Suppressor macrophage treated with lipopolysaccharide for 1 hour (primary cell): ENCODE measurements around the gene ZC3H12A.

Experiments used
- DNase-seq, 3 donors: peaks; one replicate each; pipeline ENCODE4 v3.0.0-alpha.2; 2020 to 2022

The ZC3H12A gene

DNA sequence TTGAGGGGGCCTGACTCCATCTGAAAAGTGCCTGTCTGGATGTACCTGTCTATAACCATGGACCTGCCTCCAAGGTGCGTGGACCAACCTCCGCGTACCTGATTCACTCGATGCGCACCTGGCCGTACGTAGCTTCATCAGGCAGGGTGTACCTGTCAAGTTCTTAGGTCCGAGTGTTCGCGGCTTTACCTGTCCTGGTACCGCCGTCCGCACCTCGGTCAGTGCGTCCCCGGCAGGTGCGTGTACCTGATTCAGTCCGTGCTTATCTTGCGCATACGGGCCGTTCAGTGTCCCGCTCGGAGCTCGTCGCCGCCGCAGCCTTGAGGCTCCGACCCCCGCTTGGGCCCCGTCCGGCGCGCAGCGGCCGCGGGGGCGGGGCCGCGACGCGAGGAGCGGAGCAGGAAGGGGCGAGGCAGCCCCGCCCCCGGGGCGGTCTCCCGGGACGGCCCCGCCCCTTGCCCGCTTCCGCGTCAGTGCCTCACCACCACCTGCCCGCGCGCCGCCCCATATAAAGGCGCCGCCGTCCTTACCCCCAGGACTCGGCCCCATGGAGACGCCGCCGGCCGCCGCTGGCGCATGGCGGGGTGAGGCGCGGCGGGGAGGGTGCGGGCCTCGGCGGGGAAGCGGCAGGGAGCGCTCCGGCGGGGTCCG, at the start of gene ZC3H12A:
Gene ZC3H12A, plus strand, starts transcription at position 535 of the 651 bp plus-strand sequence. CDS start 917 bp downstream, outside the sequence.
- peak; percentile 97 to 100 (median 99) for DNase-seq

DNA sequence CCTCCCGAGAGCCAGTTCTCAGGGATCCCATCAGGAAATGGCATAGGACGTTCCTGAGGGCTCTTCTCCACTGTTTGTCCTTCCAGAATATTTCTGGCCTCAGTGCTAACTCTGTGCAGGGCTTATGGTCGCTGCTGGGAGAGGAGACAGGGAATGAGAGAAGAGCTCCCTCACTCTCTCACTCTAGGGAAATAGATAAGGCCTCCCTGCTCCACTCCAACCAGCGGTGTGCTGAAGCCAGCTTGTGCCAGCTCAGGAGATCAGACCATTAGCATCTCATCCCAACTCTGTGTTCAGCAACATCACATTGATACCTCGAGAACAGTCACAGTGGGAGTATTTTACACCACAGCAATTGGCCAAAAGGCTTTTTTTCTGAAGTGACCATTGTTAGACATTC, 49.2 kb upstream of the ZC3H12A start:
- DNase-seq, result no peak

DNA sequence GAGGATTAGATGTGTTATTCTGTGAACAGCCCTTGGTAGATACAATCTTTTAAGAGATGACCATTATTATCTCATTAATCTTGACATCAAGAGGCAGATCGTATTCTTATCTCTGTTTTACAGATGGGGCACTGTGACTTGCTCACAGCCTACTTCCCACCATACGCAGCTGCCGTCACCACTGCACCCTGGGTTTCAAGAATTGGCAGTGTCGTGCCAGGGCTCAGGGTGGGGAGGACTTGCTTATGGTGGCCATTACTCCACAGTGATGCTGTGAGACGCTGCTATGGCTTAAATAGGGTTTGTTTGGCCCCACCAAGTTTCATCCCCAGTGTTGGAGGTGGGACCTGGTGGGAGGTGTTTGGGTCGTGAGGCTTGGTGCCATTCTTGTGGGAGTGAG, 45.4 kb upstream of the ZC3H12A start:
- no peak for DNase-seq

DNA sequence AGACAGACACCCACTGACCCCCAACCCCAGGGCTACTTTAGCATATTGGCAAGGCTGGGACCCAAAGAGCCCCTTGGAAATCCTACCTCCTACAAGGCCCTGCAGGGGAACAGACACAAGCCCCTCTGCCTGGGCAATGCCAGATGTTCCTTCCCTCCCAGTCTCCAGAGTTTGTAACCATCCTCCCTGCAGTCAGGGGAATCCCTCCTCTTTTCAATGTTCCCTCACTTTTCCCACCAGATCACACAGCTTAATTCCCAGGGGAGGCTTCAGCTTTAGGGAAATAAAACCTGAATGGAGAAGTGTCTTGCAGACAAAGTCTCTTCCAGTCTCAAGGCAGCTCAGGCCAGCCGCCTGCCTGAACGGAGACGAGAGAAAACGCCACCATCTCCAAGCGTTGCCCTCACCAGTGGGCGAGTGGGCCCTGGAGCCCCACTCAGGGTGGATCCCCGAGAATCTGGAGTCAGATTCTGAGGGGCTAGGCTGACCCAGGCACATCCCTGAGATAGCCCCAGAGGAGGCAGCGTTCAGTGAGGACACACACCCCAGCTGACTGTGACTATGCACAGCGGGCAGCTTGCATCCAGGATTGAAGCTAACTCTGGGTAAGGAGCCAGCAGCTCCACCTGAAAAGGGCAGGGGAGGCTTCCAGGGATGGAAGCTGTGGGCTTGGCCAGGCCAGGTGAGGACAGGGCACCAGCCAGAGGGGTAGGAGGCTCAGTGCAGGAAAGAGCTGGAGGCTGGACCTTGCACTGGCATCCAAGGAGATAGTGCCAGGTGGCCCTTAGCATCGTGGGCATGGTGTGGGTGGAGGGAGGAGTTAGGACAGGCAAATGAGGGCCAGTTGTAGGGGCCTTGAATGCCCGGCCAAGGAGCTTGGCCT, 44.0 kb upstream of the ZC3H12A start:
- DNase-seq, result no peak

DNA sequence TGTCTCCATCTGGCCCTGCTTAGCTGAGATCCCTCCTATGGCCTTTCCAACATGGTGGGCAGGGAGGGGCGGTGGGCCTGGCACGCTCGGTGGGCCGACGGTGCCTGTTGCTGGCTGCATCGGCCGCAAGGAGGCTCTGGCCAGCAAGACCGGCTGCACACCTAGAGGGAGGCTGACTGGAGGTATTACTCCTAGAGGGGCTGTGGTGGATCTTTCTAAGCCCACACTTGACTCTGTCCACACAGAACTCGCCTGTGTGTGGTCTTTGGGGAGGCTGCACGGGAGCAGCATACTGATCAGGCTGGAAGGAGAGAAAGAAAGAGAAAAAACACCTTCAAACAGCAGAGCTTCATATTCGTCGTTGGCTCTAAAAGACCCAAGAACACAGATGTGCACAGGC, 41.7 kb upstream of the ZC3H12A start:
- no peak for DNase-seq

DNA sequence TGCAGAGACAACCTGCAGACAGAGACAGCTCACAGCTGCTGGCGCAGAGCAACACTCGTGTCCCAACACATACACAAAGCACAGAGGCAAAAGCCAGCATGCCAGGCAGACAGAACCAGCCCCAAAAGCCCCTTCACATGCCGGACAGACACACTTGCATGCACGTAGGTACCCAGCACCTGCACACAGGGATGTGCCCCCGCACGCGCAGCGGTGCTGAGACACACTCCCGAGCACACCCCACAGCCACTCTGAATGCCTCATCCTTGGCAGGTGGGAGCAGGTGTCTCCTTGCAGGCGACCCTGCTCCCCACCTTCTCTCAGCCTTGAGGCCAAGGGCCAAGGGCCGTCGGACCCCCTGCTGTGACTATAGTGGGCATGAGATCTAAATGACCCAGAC, 41.2 kb upstream of the ZC3H12A start:
- no peak for DNase-seq

DNA sequence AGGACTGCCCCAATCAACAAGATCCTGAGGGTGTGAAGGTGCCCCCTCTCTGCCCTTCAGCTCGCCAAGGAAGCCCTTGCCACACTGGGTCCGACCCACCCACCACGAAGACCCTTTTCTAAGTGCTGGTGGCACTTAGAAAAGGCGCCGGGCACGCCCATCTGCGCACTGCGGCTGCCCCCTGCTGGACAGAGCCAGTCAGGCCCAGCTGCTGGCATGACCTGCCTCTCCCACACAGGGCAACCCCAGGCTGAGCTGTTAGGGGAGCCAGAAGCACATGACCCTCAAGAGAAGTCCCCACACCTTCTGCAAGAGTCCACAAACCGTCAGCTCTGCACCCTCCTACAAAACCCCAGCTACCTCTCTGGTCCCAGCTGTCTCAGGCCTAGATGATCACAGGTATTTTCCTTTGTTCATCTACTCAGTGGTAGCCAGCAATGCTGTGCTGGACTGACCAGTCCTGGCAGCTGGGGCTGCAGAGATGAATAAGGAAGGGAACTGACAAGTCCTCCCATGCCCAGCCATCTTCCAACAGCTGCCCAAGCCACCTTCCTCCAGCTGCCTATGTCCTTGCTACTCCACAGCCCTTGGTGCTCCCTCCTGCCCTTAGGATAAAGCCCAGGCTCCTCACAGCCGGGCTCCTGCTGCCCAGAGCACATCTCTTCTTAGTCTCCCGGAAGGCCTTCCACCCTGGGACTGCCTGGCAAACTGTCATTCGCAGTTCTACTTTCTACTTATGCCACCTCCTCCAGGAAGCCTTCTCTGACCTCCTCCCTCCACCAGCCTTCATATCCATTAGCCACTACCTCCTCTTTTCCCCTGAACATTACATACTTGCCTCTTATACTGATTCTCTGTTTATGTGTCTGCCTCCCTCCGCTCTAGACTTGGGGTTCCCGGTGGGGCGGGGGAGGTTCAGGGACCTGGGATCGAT, 39.8 kb upstream of the ZC3H12A start:
- peak; percentile 76 to 88 (median 81) for DNase-seq

DNA sequence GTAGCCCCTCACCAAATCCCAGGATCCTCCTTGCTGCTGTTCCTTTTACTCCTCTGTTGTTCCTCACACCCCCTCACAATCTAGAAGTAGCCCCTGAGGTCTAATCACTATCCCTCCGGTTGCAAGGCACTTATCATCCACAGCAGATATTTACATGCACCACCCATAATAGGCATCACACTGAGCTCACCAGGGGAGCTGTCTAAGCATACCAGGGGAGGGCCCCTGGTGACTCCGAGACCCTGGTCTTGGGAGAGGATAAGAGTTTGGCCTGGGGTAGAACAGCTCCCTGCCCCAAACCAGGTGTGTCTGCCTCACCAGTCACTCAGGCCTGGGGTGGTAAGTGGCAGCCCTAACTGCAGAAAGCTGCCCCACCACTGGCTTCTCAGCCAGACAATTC, 37.3 kb upstream of the ZC3H12A start:
- no peak for DNase-seq

DNA sequence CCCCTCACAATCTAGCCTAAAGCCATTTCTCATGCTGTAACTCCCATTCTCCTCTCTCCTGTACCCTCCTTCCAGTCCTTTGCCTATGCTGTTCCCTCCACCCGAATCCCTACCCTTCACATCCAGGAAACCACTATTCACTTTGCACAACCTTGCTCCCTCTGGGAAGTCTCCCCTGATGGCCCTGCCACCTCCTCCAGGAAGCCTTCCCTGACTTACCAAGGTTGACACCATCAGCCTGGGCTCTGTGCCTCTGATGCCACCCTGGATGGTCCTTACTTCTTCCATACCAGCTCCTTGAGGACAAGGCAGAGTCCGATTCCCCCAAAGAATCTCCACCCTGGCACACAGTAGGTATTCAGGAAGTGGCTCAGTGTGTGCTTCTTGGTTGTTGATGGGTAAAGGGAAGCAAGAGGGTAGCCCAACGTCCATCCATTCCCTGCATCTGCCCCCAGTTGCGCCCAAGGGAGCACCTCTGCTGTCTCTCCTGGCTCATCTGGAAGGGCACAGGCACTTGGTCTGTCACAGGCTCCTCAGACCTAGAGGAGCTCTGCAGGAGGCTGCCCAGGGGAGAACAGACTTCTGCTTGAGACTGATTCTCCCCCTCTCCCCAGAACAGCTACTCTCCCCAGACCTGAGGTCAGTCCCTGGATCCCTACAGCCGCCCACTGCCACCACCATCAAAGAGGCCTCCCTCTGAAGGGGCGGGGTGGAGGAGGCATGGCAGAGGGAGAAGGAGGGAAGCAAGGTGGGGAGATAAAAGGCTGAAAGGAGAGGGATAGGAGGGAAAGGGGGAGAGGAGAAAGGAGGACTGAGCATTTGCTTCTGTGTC, 36.1 kb upstream of the ZC3H12A start:
- DNase-seq, result no peak

DNA sequence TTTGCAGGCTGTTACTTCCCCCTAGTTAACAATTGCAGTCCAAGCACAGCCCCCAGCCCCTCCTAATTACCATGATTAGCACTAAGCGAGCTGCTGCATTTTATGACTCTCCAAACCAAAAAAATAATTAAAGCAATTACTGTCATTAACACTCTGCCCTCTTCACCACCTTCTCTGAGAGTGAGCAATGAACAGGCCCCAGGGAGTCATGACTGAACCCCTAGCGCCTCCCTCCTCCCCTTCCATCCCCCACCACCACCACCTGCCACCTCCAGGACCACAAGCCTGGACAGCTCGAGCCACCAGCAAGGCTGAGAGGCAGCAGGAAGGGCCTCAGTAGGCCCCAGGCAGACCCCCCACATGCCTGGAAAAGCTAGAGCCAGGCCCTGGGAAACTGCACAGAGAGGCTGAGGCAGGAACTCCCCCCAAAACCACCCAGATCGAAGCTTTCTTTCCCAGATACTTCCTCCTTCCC, 35.5 kb upstream of the ZC3H12A start:
- no peak for DNase-seq

DNA sequence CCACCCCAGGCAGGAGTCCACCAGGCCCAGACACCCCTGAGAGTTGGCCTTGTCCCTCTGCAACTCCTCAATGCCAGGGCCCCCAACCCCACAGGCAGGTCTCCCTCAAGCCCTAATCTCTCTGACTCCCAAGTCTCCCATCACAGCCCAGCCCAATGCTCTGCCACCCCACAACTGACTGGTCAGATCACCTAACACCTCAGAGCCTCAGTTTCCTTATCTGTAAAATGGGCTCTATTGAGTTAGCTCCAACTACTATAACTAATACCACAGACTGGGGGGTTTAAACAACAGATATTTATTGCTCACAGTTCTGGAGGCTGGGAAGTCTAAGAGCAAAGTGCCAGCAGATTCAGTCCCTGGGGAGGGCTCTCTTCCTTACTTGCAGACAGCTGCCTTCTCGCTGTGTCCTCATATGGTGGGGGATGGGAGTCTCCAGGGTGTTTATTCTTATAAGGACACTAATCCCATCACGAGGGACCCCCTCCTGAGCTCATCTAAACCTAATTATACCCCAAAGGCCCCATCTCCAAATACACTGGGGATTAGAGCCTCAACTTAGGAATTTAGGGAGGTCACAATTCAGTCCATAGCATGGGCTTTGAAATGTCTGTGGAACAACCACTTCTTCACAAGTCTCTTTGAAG, 34.9 kb upstream of the ZC3H12A start:
- no peak for DNase-seq

DNA sequence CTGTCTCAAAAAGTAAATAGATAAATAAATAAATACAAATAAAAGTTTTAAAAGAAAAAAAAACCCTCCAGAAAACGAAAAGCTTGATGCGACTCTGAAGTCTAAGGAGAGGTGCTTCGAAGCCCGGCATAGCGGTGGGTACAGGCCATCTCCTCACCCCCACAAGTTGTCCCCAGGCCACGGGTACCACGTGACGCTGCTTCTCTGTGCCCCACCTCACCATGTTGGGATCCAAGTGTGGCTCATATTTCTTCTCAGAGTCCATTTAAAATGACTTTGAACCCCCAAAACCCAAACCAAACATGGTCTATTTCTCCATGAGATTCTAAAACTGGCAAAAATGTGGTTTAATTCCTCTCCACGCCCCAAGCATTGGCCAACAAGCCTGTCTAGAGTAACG, 32.9 kb upstream of the ZC3H12A start:
- no peak for DNase-seq

DNA sequence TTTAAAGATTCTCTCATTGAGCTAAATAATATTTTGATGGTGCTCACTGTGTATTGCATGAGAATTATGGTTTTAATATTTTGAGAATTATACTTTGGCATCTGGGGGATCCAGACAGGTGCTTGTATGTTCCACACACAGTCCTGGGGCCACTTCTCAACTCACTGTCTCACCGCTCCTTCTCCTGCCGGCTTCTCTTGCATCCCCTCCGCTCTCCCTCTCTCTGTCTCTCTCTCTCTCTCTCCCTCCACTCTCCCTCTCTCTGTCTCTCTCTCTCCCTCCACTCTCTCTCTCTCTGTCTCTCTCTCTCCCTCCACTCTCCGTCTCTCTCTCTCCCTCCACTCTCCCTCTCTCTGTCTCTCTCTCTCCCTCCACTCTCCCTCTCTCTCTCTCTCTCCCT, 32.2 kb upstream of the ZC3H12A start:
- no peak for DNase-seq

DNA sequence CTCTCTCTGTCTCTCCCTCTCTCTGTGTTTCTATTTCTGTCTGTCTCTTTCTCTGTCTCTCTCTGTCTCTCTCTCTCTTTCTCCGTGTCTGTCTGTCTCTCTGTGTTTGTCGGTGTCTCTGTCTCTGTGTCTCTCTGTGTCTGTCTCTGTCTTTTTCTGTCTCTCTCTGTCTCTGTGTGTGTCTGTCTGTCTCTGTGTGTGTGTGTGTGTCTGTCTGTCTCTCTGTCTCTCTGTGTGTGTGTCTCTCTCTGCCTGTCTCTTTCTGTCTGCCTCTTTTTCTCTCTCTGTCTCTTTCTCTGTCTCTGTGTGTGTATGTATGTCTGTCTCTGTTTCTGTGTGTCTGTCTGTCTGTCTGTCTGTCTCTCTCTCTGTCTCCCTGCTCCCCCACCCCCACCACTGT, 31.7 kb upstream of the ZC3H12A start:
- DNase-seq, result no peak

DNA sequence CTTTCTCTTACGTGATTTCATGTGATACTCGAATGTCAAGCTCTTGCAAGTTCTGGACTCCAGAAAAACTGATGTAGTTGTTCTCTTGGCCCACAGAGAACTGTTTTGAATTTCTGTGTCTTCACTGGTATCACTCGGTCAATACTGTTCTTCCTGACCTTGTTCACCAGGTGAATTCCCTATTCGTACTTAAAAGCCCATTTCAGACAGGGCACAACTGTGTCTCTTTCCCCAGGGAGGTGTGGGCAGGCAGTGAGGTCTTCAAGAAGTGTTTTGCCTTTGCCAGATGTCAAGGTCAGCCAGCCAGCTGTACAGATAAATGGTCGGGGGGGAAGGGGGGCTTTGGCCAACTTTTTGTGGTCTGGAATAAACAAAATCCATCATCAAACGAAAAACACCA, 27.5 kb upstream of the ZC3H12A start:
- no peak for DNase-seq

DNA sequence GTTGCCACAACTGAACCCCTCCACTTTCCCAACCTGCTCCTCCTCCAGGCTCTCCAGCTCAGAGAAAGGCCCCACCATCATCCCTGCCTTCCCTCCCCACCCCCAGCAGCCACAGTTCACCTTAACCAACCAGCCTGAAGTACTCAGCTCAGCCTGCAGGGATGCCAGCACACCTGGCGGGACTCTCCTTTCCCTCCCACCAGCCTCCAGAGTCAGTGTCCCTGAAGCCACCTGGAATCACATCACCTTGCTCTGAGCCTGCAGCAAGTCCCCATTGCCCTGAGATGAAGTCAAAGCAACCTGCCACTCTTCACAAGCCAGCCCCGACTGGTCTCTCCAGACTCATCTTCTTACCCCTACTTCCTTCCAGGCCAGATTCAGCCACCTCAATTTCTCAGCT, 26.2 kb upstream of the ZC3H12A start:
- DNase-seq, result no peak

DNA sequence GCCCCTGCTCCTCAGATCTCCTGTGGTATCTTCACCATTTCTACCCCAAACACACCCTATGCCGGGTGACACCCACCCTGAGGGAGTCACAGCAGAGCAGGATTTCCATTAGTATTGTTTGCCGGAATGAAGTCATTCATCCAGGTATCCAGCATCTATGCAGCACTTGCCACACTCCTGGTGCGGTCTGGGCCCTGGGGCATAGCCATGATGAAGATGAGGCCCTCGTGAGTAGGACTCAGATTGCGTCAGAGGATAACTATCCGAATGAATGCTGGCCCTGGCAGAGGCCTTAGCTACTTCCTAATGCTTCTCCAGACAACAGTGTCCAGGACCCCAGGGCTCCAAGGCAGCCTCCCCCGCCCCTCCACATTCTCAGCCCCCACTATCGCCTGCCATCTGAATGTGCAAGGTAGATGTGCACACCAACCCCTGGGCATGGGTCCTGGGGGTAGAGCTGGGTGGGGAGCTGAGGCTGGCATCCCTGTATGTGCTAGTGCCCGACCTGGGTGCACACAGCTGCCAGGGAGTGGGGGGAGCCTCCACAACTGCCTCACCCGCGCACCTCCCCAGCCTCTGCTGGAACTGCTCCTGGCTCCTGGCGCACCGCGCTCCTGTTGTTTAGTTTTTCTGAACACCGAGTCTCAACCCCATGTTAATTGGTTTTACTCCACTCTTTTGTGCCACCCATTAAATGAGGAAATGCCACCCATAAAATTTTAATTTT, 25.5 kb upstream of the ZC3H12A start:
- no peak for DNase-seq

DNA sequence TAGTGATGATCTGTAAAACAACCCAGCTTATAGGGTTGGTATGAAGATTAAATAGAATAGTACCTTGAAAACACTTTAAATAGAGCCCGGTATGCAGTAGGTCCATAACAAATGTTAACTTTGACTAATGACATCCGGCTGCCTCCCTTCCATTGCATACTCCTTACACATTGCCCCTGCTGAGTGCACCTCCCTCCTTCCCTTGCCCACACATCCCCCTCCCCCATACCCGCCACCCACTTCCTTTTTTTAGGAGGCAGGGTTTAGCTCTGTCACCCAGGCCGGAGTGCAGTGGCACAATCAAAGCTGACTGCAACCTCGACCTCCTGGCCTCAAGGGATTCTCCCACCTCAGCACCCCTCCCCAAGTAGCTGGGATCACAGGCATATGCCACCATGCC, 24.4 kb upstream of the ZC3H12A start:
- peak; percentile 71 to 81 (median 73) for DNase-seq

DNA sequence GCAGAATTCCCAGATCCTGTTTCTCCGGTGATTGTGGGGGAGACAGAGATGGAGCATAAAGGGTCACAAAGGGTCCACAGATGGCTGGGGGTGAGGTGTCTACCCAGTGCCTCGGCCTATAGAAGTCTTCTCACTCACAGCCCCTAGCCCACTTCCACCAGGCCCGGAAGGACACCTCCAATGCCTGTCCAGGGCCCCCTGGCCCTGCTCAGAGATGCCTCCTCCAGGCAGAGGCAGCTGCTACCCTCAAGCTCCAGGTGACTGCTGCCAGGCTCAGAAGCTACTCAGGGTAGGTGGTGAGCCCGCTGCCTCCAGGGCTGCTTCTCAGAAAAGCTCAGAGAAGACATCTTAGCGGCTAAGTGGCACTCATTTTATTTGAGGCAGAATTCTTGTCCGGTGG, 22.0 kb upstream of the ZC3H12A start:
- DNase-seq, result no peak

DNA sequence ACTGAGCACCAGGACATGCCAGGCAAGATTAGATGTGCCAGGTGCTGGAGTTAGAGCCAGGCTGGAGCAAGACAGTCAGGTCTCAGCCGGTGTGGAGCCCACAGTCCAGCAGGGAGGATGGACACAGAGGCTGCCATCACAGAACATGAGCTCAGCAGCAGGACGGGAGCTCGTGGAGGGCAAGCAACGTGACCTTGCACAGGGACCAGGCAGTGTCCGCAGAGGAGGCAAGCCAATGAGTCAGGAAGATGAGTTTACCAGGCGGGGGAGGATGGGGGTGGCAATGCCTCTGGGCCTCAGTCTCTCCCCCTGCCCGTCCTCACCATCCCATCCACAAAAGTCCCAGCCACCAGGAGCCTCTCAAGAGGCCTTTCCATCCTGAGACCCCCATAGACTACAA, 20.7 kb upstream of the ZC3H12A start:
- no peak for DNase-seq

DNA sequence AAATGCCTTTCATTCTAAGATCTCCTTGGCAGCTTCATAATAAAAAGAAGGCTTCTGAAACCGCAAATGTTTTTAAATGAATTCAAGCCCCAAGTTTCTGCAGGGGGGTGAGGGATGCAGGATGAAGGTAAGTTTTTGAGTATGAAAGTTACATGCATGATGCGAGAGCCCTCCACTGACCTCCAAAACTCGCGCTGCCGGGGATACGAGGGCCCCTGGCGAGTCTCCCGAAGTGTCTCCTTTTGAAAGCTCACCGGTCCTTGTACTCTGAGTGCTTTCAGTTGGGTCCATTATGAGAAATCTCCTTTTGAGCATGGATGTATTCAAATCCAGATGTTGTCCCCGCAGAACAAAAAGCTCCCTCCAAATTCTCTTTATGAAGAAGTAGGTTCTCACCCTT, 18.9 kb upstream of the ZC3H12A start:
- DNase-seq, result no peak
